ENCODE data around the gene ATP2B2.

The ATP2B2 gene

DNA sequence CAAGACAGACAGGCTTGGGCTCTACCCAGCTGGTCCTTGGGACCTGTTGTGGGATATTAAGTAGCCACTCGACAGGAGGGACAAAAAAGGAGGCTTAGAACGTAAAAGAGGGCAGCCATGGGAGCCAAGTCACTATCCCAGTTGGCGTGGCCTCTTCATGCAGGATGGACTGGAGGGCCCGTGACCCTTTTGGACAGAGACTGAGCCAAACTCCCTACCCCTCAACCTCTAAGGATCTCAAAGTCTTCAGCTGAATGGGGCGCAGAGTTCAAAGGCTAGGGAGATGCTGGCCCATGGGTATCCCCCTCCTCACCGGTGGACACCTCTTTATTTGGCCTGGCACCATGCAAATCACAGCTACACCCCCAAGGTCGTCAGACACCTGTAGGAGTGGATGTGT is 126.6 kb downstream of the ATP2B2 start:
- no peak for DNase-seq

DNA sequence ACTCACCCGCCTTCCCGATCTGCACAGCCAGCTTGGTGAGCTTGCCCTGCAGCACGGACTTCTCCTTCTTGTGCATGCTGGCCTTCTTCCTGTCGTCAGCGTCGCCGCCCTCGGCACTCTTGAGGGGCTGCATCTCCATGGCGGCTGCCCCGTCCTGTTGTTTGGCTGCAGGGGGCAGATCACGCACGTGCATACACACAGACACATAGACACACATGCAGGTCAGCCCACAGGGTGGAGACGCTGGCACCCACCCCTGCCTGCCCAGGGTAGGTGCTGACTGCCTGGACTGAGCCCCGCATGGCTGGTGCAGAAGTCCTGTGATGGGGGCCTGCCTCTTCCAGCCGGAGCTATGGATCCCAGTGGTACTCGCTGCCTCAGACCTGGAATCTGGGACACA is 127.1 kb downstream of the ATP2B2 start:
- no peak for DNase-seq

DNA sequence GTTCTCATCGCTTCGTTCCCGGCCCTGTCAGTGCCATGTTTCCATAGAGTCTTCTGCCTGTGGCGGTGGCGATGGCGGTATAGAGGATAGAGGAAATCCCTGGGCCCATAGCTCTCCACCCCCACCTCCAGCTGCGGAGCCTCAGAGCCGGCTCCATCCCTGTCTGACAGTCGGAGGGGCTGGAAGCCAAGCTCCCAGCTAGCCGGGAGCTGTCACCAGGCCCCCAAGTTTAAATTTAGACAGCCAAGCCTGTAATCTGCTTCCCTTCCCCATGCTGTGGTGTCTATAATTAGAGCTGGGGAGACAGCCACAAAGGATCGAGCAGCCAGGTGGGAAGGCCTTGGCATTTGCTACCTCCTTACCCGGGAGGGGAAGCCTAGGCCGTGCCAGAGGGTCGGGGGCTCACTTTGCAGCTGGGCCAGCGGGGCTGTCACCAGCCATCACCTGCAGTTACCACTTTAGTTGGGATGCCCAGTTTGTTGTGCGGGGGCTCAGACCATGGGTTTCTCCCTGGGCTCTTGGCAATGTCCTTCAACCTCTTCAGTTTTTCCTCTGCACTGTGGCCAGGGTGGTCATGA is 128.1 kb downstream of the ATP2B2 start:
- peak; percentile 41 for DNase-seq

GRCh38 chr3:10376353-10376752 is 129.0 kb downstream of the ATP2B2 start:
- DNase-seq = no peak

DNA sequence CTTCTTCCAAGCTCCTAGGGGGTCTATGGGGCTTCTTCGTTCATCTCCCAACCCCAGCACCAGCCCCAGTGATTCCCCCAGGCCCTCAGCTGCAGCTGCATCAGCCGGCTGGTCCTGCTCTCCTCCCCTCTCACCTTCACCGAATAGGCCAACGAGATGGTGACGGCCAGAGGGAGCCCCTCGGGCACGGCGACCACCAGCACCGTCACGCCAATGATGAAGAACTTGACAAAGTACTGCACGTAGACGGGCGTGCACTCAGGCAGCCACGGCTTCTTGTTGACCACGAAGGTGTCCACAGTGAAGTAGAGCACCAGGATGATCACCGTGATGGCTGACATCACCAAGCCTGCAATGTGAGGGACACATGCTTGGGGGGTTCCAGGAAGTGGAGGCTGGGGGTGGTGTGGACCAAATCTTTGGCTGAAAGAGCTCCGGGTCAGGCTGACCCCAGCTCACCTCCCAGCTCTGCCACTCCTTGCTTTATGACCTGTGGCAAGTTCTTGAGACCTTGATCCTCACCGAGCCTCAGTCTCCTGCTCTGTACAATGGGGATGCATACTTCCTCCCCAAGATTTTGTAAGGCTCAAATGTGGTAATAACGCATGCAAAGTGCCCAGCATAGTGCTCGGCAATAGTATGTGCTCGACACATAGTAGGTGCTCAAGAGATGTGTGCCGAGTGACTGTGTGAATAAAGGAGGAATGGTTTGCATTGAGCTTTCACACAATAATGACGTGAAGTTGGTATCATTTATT is 129.9 kb downstream of the ATP2B2 start:
- no peak for DNase-seq

GRCh38 chr3:10374311-10374710 is 131.1 kb downstream of the ATP2B2 start:
- DNase-seq = peak; percentile 34

DNA sequence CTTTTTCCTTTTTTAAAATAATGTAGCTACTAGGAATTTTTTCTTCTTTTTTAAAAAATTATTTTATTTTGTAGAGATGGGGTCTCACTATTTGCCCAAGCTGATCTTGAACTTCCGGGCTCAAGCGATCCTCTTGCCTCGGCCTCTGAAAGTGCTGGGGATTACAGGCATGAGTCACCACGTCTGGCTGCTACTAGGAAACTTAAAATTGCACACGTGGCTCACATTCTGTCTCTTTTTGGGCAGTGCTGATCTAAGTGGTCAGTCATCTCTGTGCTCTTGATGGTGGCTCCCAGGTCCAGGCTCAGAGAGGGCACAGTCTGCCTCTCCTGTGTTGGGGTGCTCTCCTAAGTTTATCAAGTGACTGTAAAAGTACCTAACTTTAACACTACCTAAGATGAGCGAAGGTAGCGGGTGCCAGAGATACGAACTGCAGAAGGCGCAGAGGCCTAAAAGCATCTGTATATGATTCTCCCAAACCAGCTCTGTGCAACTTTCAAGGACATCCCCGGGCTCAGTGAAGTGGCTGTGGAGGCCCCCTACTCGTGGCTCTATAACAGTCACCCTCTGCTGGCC is 131.6 kb downstream of the ATP2B2 start:
- no peak for DNase-seq

DNA sequence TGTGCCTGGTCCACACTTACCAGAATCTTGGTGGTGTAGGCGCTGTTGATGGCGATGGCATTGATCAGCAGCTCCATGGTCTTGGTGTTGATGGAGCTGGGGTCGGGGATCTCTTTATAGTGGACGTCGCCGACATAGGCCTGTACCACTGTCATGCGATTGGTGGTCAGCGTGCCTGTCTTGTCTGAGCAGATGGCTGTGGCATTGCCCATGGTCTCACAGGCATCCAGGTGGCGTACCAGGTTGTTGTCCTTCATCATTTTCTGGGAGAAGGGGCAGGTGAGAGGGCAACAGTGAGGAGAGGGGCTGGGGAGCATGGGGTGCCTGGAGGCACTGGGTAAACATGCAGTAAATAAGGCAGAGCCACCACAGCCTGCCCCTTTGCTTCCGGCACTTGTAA is 133.6 kb downstream of the ATP2B2 start:
- no peak for DNase-seq

- no peak for DNase-seq
Observed at GRCh38 chr3:10371167-10371566, 134.2 kb downstream of the ATP2B2 start.

DNA sequence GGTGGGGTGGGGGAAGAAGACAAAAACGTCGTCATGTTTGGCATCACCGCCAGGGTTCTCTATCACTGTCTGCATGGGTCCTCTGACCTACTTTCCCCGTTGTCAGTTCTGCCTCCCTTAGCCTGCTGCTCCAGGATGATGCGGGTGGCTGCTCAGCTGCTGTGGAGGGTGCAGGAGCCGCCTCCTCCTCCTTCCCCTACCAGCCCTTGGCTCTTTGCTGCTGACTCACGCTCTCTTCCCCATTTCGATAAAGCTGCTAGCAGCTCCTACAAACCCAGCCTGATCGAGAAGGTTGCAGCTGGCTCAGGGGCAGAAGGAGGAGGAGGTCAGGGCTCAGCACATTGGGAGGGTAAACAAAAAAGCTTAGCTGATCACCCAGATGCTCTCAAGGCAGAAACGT is 135.0 kb downstream of the ATP2B2 start:
- DNase-seq = no peak

- no peak for DNase-seq
Observed at GRCh38 chr3:10368512-10368911, 136.9 kb downstream of the ATP2B2 start.

- DNase-seq = no peak
Observed at GRCh38 chr3:10367506-10367905, 137.9 kb downstream of the ATP2B2 start.

DNA sequence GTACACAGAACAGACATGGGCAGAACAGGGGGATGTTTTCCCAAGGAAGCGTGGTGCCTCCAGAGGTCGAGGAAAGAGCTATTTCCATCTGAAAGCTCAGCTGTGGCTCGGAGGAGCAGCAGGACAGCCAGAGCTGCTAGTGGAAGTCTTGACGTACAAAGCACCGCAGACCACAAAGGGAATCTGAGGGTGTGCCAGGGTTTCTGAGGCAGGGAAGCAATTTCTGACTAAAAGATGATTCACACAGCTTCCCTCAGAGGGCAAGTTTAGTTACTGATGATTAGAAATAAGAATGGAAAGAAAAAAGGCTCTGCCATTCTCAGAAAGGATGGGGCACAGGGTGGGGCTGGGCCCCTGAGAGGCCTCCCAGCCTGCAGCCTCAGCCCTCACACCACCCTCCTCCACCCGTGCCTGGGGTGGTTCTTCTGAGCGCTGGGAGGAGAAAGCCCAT is 138.7 kb downstream of the ATP2B2 start:
- DNase-seq = peak; percentile 65

GRCh38 chr3:10365791-10366190 is 139.6 kb downstream of the ATP2B2 start:
- no peak for DNase-seq

- no peak for DNase-seq
Observed at GRCh38 chr3:10365316-10365715, 140.1 kb downstream of the ATP2B2 start.

- no peak for DNase-seq
Observed at GRCh38 chr3:10364806-10365205, 140.6 kb downstream of the ATP2B2 start.

DNA sequence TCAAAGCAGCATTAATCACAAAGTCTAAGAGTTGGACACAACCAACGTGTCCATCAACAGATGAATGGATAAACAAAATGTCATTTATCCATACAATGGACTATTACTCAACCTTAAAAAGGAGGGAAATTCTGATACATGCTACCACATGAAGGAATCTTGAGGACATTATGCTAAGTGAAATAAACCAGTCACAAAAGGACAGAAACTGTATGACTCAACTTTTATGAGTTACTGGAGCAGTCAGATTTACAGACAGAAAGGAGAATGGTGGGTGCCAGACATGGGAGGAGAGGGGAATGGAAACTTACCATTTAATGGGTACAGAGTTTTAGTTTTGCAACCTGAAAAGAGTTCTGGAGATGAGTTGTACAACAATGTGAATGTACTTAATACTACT is 141.5 kb downstream of the ATP2B2 start:
- DNase-seq = no peak

DNA sequence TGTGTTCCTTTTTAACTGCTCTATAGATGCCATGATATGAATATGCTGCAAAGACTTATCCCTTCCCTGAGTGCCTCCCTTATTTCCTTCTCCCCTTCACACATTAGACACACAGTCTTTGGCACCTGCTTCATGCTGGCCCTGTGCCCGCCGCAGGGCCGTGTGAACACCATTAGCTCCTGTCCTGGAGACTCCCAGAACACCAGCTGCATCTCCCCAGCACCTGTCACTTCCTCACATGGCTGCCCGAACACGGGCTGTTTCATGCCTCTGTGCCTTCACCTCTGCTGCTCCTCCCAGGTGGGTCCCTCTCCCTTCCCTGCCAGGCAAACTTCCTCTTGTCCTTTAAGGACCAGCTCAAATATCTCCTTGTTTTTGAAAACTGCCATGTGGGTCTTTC is 144.0 kb downstream of the ATP2B2 start:
- no peak for DNase-seq

- DNase-seq = no peak
Observed at GRCh38 chr3:10360478-10360877, 144.9 kb downstream of the ATP2B2 start.

GRCh38 chr3:10359761-10360161 is 145.6 kb downstream of the ATP2B2 start:
- no peak for DNase-seq

- DNase-seq = no peak
Observed at GRCh38 chr3:10358309-10358980, 146.9 kb downstream of the ATP2B2 start.

GRCh38 chr3:10357592-10358308 is 147.6 kb downstream of the ATP2B2 start:
- DNase-seq = peak; percentile 49

GRCh38 chr3:10357095-10357494 is 148.3 kb downstream of the ATP2B2 start:
- DNase-seq = no peak

All from right hindlimb (tissue), 1 donor.